Liver (tissue), 9 donors: Measurements from ENCODE around the gene BLACAT1. TPM values are rescaled to one million over a fixed set of nuclear protein-coding genes. Genes with fewer than 3 reads are reported as not detected.

Source experiments
- DNase-seq: peaks from one replicate; pipeline ENCODE4 v3.0.0-alpha.2; 2017; ENCODE audit warnings: low spot score
- H3K27ac ChIP-seq, 2 donors: one replicate each; pipeline ENCODE4 v1.7.0; 2013; ENCODE audit warnings: inconsistent platforms in 2 of 2, low read length in 2 of 2, control low read depth in 1 of 2, low read depth in 1 of 2, mild to moderate bottlenecking in 1 of 2
- H3K27me3 ChIP-seq, 4 donors: one replicate each; pipeline versions ENCODE4 v1.6.1 to v1.7.0; 2013; ENCODE audit warnings: low read length in 3 of 4, inconsistent platforms in 1 of 4, mild to moderate bottlenecking in 1 of 4, moderate library complexity in 1 of 4; ENCODE audit not compliant: control insufficient read depth in 4 of 4, insufficient read depth in 4 of 4
- H3K36me3 ChIP-seq, 4 donors: one replicate each; pipeline versions ENCODE4 v1.6.1 to v1.7.0; 2013; ENCODE audit warnings: low read length in 3 of 4, mild to moderate bottlenecking in 3 of 4, low read depth in 1 of 4, moderate library complexity in 1 of 4; ENCODE audit not compliant: control insufficient read depth in 4 of 4, insufficient read depth in 3 of 4
- H3K4me1 ChIP-seq, 4 donors: one replicate each; pipeline versions ENCODE4 v1.6.1 to v1.7.0; 2013; ENCODE audit warnings: low read length in 3 of 4, mild to moderate bottlenecking in 3 of 4, moderate library complexity in 1 of 4; ENCODE audit not compliant: control insufficient read depth in 4 of 4, insufficient read depth in 4 of 4
- H3K4me3 ChIP-seq, 3 donors: one replicate each; pipeline versions ENCODE4 v1.6.1 to v1.7.0; 2013; ENCODE audit warnings: low read length in 3 of 3, control low read depth in 1 of 3, low read depth in 1 of 3, mild to moderate bottlenecking in 1 of 3
- H3K9ac ChIP-seq, 2 donors: one replicate each; pipeline ENCODE4 v1.7.0; 2013; ENCODE audit warnings: low read length in 2 of 2, mild to moderate bottlenecking in 2 of 2, moderate library complexity in 2 of 2, control low read depth in 1 of 2, low read depth in 1 of 2
- H3K9me3 ChIP-seq, 4 donors: one replicate each; pipeline versions ENCODE4 v1.6.1 to v1.7.0; 2013; ENCODE audit warnings: low read length in 3 of 4; ENCODE audit not compliant: control insufficient read depth in 4 of 4
- ATF3 ChIP-seq: IDR thresholded peaks from 2 replicates; pipeline ENCODE4 v1.6.1; 2016; ENCODE audit warnings: antibody characterized with exemption
- FOXA2 ChIP-seq: IDR thresholded peaks from 2 replicates; pipeline ENCODE4 v1.6.1; 2016; ENCODE audit warnings: antibody characterized with exemption
- GABPA ChIP-seq, 2 donors: IDR thresholded peaks in 1 of 2; conservative IDR thresholded peaks in 1 of 2; 2 replicates each; pipeline ENCODE4 v1.6.1; 2016; ENCODE audit warnings: antibody characterized with exemption in 2 of 2, mild to moderate bottlenecking in 1 of 2, moderate library complexity in 1 of 2
- HNF4A ChIP-seq, 2 donors: conservative IDR thresholded peaks; 2 replicates each; pipeline ENCODE4 v1.6.1; 2016; ENCODE audit warnings: antibody characterized with exemption in 2 of 2, mild to moderate bottlenecking in 2 of 2
- HNF4G ChIP-seq: IDR thresholded peaks from 2 replicates; pipeline ENCODE4 v1.6.1; 2016; ENCODE audit warnings: antibody characterized with exemption
- MAX ChIP-seq: IDR thresholded peaks from 2 replicates; pipeline ENCODE4 v1.6.1; 2016; ENCODE audit warnings: antibody characterized with exemption
- NR2F2 ChIP-seq: IDR thresholded peaks from 2 replicates; pipeline ENCODE4 v1.6.1; 2016; ENCODE audit warnings: antibody characterized with exemption
- TAF1 ChIP-seq: conservative IDR thresholded peaks from 2 replicates; pipeline ENCODE4 v1.6.1; 2016; ENCODE audit warnings: antibody characterized with exemption, mild to moderate bottlenecking
- YY1 ChIP-seq: IDR thresholded peaks from 2 replicates; pipeline ENCODE4 v1.6.1; 2016; ENCODE audit warnings: antibody characterized with exemption, mild to moderate bottlenecking
- WGBS: extraction: QIAGEN DNeasy Blood & Tissue Kit; methylation state at CpG from one replicate; pipeline ENCODE4 v1.1.7; 2013; 5-methylcytosine and 5-hydroxymethylcytosine counted together
- polyA plus RNA-seq, 2 donors: library from polyadenylated mRNA; stranded (reverse) in 1 of 2; unstranded in 1 of 2; fragments of 200-250 nt in 1 of 2; fragments of >200 nt in 1 of 2; fragmentation: Nextera tagmentation in 1 of 2; extraction: Ambion mirVana in 1 of 2; gene quantifications; one replicate each; pipeline versions ENCODE4 v1.2.1 to v1.2.3, GENCODE V29; 2013 to 2015
- total RNA-seq, 2 donors: library from RNA; depleted of rRNA; stranded (reverse); fragments of >200 nt; gene quantifications; one replicate each; pipeline ENCODE4 v1.2.3, GENCODE V29; 2014
- TF ChIP-seq, protein P1 (sequence below): fragments of 150-350 bp; IDR thresholded peaks from 2 replicates; pipeline ENCODE4 v1.5.1; 2017; ENCODE audit warnings: improper control_type of control experiment, low read depth, low read length; ENCODE audit not compliant: missing input control
- donor health status: healthy.
- donor health status: healthy.
- donor health status: healthy.
- donor health status: healthy.
- donor health status: healthy.

BLACAT1 gene
- total and polyA plus RNA-seq, 4 donors: not detected

GRCh38 chr1:205477121-205477758 is 21.4 kb upstream of the BLACAT1 start:
- WGBS: 75% methylated on average over 6 of the region's 6 CpGs
- Histone ChIP-seq H3K4me1 (no peaks in the 10 kb centered on the region), H3K9me3 (peaks cover 0 to 15% (median 2%) of the 10 kb centered on the region in 4 donors), H3K27me3 (peaks cover 0 to 11% (median 3%) of the 10 kb centered on the region in 4 donors), H3K36me3 (no peaks in the 10 kb centered on the region), H3K9ac (no peak overlapping the region), H3K4me3 (no peak overlapping the region), H3K27ac (no peak overlapping the region)
- TF ChIP-seq MAX (no peak), HNF4G (no peak)
- TF ChIP-seq, protein P1, sequence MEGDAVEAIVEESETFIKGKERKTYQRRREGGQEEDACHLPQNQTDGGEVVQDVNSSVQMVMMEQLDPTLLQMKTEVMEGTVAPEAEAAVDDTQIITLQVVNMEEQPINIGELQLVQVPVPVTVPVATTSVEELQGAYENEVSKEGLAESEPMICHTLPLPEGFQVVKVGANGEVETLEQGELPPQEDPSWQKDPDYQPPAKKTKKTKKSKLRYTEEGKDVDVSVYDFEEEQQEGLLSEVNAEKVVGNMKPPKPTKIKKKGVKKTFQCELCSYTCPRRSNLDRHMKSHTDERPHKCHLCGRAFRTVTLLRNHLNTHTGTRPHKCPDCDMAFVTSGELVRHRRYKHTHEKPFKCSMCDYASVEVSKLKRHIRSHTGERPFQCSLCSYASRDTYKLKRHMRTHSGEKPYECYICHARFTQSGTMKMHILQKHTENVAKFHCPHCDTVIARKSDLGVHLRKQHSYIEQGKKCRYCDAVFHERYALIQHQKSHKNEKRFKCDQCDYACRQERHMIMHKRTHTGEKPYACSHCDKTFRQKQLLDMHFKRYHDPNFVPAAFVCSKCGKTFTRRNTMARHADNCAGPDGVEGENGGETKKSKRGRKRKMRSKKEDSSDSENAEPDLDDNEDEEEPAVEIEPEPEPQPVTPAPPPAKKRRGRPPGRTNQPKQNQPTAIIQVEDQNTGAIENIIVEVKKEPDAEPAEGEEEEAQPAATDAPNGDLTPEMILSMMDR: no peak
- no peak for DNase-seq

GRCh38 chr1:205476648-205477047 is 20.8 kb upstream of the BLACAT1 start:
- TF ChIP-seq YY1 (no peak), ATF3 (no peak), HNF4A (conservative IDR thresholded peaks at IDR 0.05) (no peak), NR2F2 (no peak), HNF4G (no peak)
- no peak overlapping the region for H3K4me3 ChIP-seq
- no peak overlapping the region for H3K9ac ChIP-seq
- H3K27me3 ChIP-seq: peaks cover 0 to 11% (median 2%) of the 10 kb centered on the region in 4 donors
- no peaks in the 10 kb centered on the region for H3K4me1 ChIP-seq
- H3K27ac ChIP-seq: no peak overlapping the region
- H3K36me3 ChIP-seq: no peaks in the 10 kb centered on the region
- 89% methylated on average over 4 of the region's 4 CpGs for WGBS
- H3K9me3 ChIP-seq: peaks cover 0 to 15% (median 2%) of the 10 kb centered on the region in 4 donors
- DNase-seq: no peak

- no peak overlapping the region for H3K27ac ChIP-seq
- WGBS: 97% methylated on average over 1 of the region's 1 CpG
- no peaks in the 10 kb centered on the region for H3K36me3 ChIP-seq
- peaks cover 0 to 11% (median 1%) of the 10 kb centered on the region in 4 donors for H3K27me3 ChIP-seq
- H3K4me3 ChIP-seq: no peak overlapping the region
- H3K4me1 ChIP-seq: no peaks in the 10 kb centered on the region
- no peak for DNase-seq
- H3K9me3 ChIP-seq: peaks cover 0 to 15% (median 2%) of the 10 kb centered on the region in 4 donors
- H3K9ac ChIP-seq: no peak overlapping the region
- no peak for TF ChIP-seq HNF4A (conservative IDR thresholded peaks at IDR 0.05)
- TF ChIP-seq FOXA2: no peak
These were observed 20.0 kb upstream of the BLACAT1 start for GRCh38 chr1:205475855-205476254.

DNA sequence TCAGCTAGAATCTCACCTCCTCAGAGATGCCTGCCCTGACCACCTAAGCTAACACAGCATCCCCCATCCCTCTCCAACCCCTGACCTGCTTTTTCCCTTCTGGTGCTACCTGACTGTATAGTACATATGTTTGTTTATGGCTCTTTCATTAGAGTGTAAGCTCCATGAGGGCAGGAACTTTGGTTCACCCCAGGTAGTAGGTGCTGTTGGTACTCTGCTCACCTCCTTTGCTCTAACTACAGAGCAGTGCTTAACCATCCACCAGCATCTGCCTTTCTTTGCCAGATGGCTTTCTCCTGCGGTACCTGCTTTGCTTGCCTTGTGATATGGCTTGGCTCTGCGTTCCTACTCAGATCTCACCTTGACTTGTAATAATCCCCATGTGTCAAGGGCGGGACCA is 18.7 kb upstream of the BLACAT1 start:
- H3K9ac ChIP-seq: no peak overlapping the region
- H3K27ac ChIP-seq: no peak overlapping the region
- H3K27me3 ChIP-seq: peaks cover 0 to 11% (median 1%) of the 10 kb centered on the region in 4 donors
- no peaks in the 10 kb centered on the region for H3K4me1 ChIP-seq
- no peak overlapping the region for H3K4me3 ChIP-seq
- DNase-seq: no peak
- 88% methylated on average over 3 of the region's 3 CpGs for WGBS
- H3K9me3 ChIP-seq: peaks cover 0 to 15% (median 2%) of the 10 kb centered on the region in 4 donors
- TF ChIP-seq ATF3 (no peak), YY1 (no peak), HNF4G (no peak), TAF1 (no peak), FOXA2 (no peak), GABPA (IDR thresholded peaks at IDR 0.05 in 1 of 2, conservative IDR thresholded peaks at IDR 0.05 in 1 of 2) (no peak), HNF4A (conservative IDR thresholded peaks at IDR 0.05) (no peak)
- H3K36me3 ChIP-seq: no peaks in the 10 kb centered on the region
